ENCODE measurements around the gene BCDIN3D. TPM values are rescaled to one million over a fixed set of nuclear protein-coding genes. Genes with fewer than 3 reads are reported as not detected.
"Not testable (repeated sequence)": the region's sequence is repeated elsewhere in the genome, so short reads cannot be mapped to it uniquely, and the experiment has no call there.

The BCDIN3D gene, protein sequence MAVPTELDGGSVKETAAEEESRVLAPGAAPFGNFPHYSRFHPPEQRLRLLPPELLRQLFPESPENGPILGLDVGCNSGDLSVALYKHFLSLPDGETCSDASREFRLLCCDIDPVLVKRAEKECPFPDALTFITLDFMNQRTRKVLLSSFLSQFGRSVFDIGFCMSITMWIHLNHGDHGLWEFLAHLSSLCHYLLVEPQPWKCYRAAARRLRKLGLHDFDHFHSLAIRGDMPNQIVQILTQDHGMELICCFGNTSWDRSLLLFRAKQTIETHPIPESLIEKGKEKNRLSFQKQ
- total RNA-seq (2014; rRNA removed; shearing (Covaris generic)): 4.7 and 6.4 TPM in 2 replicates

DNA sequence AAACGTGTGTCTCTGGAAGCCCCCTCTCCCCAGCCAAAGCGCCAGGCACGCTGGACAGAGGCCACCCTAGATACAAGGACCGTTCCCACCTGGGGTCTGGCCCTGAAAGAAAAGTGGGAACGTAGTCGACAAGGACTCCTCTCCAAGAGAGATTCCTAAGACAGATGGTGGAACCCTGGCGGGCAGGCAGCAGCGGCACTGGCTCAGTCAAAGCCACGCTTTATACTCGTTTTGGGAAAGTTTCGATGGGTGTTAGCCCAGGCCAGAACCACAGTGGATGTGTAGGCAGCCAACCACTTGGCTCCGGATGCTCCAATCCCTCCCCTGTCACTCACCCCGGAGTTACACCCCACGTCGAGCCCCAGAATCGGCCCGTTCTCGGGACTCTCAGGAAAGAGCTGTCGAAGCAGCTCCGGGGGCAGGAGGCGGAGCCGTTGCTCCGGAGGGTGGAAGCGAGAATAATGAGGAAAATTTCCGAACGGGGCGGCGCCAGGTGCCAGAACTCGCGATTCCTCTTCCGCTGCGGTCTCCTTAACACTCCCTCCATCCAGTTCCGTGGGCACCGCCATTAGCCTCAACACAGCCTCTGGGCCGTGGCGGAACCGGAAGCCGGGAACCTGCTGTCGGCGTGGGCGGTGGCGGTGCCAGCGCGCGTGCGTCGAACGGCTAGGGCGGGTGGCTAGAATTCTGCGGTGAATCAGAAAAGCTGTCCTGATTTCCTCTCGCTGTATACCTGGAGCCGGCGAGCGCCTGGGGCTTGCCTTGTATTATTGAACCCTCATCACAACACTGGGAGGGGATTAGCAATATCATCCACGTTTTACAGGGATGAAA lies at the start of gene BCDIN3D:
Gene BCDIN3D, minus strand, starts transcription at position 588 of the 834 bp plus-strand sequence. Its CDS starts 19 bp downstream, at position 569.
- DNase-seq (ENCODE audit: low read depth): peak; percentile 98

DNA sequence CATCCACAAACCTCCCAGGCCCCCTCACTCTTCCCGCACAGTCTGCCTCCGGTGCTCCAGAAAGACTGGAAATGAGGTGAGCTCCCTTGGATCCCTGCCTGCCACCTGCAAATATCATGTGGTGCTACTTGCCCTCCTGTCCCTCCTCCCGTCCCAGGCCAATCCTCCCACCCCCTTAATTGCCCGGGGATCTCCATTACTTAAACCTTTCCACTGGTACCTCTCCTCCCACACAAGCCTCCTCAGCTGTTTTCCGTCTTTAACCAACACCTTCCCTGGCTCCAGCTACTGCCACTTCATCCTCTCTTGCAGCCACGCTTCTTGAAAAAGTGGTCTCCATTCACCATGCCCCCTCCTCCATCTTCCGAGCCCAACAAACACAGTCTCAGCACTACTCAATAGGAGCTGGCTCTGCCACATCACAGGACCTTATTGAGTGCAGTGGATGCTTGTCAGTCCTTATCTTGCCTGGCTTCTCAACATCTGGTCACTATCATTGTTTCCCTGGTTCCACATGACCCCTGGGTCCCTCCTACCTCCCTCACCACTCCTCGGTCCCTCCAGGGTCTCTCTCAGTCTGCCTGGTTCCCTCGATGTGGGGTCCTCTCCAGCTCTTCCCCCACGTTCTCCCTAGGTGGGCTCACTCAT lies 49.3 kb upstream of the BCDIN3D start:
- no peak for DNase-seq (ENCODE audit: low read depth)

DNA sequence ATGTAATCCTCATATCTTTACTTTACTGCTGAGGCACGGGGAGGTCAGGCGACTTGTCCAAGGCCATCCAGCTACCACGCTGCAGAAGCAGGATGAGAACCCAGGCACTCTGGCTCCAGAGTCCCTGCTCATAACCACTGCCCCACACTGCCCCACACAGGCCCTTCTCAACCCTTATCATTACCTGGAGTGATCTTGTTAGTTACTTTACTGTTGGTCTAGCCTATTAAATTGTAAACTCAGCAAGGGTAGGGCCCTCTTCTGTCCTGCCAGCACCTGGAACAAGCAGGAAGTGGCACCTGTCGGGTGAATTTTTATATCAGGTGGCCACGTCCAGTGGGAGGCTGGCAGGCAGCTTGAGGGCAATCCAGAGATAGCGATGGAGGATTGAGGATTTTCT lies 48.6 kb upstream of the BCDIN3D start:
- no peak for DNase-seq (ENCODE audit: low read depth)

DNA sequence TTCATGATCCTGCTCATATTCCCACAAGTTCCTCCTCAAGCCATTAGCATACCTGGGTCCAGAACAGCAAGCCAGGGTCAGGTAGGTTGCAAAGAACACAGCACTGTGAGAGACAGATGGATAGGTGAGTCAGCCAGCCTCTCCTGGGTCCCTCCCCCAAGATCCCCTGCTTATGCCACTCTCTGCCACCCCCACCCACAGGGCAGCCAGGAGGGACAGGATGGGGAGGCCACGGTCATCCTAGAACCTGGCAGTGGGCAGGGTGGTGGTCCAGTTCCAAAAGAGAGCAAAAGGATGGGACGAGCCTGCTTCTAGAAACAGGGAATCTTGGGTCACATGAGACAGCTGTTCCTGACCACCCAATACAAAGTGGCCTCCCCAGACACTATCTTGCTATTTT lies 48.1 kb upstream of the BCDIN3D start:
- no peak for DNase-seq (ENCODE audit: low read depth)

DNA sequence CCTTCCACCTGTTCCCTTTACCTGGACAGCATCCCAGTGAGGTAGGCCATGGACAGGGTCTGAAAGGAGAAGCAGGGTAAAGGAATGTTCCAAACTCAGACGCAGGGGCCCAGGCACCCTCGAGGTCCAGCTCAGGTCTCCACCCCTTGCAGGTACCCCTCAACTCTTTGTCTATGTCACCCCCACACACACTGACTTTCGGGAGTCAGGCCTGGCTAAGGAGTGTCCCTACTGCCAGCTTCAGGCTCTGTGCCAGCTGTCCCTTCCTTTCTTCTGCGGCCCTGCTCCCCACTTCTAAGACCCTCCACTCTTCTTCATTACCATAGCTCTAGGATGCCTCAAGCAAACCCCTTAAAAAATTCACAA lies 47.2 kb upstream of the BCDIN3D start:
- DNase-seq (ENCODE audit: low read depth): no peak

DNA sequence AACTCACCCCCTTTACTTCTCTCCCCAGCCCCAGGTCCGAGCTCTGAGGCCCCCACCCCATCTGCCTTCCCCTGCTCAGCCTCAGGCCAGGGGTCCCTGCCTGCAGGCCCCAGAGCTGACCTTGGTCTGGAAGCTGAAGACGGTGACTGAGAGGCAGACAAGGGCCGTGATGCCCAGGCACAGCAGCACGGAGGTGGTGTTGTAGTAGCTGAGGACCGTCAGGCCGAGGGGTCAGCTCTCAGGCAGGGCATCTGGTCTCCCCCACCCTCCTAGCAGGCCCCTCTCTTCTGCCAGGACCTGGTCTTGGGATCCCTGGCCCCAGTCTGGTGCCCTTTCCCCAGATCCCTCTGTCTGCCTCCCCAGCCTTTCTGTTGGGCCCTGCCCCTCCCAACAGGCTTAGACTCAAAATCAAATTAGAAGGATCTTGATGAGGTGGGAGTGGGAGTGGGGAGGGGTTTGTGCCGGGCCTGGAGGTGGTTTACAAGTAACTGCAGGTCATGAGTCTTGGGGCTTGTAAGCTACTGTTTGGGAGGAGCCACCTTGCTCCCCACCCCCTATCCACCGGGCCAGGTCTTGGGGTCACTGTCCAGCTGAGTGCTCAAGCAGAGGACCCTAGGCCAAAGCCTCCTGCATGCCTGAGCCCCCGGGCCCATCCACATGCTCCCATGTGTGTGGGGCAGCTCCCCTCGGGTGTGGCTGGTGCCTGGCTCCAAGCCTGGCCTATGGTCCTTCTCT lies 46.6 kb upstream of the BCDIN3D start:
- DNase-seq (ENCODE audit: low read depth): no peak

DNA sequence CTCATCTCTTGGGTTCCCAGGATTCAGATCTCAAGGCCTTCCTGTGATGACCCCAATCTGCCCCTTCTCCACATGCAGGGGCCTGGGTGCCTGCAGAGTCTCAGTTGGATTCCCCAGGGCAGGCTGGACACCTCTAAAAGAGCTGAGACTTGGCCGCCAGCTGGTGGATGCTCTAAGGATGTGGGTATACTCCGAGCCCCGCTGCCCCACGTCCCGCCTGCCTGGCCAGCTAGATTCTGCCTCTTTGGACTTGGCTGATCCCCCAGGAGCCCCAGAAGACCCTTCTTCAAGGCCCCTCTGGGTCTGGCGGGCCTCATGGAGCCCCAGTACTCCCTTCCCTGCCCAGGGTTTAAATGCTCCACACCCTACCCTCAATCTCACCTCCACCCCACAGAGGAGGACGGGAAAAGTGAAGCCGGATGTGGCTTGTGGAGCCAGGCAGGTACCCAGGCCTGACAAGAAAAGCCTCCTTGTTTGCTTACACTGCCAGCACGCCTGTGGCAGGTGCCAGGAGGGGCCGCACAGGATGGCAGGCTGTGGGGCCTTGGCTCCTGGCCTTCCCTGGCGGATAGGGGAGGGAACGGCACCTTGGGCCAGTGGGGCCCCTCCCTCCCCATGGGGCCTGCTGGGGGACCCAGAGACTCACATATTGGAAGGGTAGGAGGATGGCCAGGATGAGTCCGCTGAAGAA lies 45.7 kb upstream of the BCDIN3D start:
- DNase-seq (ENCODE audit: low read depth): no peak

DNA sequence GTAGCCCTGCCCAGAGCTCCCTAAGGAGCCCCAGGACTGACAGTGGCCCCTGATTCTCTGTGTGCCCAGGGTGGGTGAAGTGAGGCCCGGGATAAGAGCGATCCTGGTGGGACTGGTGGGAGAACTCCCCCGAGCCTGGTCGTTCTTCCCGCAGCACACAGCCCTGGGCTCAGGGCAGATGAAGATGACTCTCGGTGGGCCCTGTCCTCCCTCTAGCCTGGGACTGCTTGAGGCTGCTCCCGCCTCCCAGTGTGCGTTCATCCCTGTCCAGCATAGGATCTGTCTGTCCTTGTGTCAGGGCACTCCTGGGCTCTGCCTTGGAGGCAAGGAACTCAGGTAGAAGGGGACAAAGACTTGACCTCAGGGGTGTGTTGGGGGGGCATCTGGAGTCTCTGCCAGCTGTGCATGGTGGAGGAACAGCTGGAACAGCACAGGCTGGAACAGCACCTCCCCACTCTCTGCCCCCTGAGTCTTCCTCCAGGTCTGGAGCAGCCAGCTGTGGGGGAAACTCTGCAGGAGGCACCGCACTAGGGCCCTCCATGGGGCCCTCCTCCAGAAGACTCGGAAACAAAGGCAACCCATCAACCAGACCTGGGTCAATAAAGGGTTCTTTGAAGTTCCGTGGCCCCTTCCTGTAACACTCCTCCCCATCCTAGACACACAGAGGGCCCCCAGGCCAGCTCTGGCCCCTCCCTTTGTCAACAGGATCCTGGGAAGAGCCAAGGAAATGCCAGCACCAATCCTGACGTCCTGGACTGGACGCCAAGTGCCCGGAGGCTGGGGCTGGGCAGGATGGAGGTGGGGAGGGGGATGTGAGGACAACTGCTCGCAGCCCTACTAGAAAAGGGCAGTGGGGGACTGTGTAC lies 44.9 kb upstream of the BCDIN3D start:
- no peak for DNase-seq (ENCODE audit: low read depth)

DNA sequence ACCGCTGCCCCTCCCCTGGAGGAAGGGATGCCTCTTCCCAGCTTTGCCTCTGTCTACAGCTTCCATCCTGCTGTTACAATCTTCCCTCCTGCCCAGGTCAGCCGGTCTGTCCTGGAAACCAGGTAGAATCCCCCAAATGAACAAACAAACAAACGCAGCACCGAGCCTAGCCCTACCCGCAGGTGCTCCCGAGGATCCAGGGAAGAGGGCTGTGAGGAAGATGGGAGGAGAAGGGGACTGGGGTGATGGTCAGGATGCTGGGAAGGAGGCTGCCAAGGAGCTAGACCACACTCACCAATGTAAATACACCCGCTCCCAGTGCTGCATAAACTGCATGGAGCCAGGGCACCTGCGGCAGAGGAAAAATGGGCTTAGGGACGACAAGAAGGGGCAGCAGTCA lies 44.2 kb upstream of the BCDIN3D start:
- no peak for DNase-seq (ENCODE audit: low read depth)

DNA sequence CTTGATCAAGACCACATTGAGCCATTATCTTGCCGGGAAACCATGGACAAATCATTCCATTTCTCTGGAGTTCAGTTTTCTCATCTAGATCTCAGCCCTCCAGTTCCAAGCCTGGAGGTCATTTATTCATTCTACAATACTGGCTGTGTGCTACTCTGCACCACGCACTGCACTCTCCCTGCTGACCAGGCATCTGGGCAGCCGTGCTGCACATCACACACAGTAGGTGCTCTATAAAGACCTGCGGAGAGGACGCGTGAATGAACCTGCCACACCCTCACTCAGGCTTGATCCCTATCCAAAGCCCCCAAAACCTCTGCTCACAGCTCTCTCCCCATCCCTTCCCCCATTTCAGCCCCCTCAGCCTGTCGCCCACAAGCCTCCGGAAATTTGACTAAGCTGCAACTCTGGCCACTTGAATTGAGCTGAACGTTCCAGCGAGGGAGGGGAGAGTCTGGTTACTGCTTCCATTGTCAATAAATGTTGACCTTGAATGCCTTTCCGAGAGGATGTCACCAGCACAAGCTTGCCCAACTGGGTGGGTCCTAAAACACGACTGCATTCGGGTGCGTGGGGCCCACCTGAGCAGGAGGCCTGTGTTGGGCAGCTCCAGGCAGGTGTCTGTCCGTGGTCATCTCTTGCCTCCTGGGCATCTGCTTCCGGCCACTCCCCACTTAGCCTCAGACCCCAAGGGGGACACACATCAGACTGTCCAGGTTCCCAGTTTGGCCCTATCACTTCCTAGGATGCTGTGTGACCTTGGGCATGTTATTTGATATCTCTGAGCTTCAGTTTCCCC lies 43.0 kb upstream of the BCDIN3D start:
- DNase-seq (ENCODE audit: low read depth): no peak

DNA sequence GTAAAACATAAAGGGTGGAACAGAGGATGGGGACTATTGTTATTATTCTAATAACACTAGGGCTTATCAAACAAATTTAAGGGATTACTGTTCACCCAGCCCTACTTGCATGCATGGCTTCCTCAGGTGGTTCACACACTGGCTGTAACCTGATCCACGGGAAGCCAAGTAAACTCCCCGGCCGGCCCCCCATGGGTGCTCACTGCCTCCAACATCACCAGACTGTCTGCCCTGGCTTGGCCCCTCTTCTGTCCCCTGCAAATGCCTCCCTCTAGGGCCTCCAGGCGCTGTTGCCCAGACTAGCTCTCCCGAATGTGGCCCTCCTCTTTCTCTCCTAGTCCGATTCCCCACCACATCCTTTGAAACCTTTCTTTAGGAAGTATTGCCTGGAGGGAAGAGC lies 42.2 kb upstream of the BCDIN3D start:
- no peak for DNase-seq (ENCODE audit: low read depth)

DNA sequence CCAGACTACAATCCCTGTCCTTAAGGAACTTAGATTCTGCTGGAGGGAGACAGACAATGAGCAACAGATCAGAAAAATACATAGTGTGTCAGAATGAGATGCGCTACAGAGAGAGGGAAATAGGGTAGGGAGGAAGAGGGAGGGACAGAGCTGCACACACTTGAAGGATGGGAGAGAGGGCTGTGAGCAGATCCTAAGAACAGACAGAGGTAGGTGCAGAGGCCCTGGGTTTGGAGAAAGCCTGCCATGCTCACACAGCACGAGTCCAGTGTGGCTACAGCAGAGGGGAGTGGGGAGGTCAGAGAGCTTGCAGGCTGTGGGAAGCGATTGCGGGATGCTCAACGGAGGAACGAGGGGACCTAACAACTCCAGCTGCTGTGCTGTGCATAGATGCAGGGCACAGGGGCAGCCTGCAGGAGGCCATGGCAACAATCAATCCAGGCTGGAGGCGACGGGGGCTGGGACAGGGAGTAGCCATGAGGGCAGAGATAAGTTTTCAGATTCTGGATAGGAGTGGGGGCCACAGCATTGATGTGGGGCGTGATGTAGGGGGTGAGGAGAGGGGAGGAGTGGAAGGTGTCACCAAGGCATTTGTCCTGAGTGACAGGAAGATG lies 40.1 kb upstream of the BCDIN3D start:
- DNase-seq (ENCODE audit: low read depth): no peak

DNA sequence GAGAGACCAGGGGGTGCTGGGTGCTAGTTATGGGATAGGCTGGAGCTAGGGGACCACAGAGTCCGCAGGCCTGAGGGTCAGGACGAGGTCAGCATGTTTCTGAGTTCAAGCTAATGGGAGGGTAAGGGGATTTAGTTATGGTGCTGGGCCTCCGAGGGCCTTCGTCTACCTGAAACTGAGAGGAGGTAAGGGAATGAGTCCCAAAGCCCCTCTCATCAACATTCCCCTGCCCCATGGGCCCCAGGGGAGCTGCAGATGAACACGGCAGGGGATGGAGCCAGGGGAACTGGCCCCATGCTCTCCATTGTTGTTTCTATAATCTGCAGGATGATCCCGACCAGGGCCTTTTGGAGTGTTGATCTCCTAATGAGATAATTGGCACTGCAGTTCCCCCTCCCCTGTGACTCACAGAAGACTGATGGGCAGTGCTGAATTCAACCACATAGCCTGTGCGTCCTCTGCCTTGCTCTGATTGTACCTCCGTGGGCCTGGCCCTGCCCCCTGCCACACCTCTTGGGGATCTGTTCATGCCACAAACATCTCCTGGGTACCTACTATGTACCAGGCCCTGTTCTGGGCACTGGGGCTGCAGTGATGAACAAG lies 39.4 kb upstream of the BCDIN3D start:
- DNase-seq (ENCODE audit: low read depth): no peak

DNA sequence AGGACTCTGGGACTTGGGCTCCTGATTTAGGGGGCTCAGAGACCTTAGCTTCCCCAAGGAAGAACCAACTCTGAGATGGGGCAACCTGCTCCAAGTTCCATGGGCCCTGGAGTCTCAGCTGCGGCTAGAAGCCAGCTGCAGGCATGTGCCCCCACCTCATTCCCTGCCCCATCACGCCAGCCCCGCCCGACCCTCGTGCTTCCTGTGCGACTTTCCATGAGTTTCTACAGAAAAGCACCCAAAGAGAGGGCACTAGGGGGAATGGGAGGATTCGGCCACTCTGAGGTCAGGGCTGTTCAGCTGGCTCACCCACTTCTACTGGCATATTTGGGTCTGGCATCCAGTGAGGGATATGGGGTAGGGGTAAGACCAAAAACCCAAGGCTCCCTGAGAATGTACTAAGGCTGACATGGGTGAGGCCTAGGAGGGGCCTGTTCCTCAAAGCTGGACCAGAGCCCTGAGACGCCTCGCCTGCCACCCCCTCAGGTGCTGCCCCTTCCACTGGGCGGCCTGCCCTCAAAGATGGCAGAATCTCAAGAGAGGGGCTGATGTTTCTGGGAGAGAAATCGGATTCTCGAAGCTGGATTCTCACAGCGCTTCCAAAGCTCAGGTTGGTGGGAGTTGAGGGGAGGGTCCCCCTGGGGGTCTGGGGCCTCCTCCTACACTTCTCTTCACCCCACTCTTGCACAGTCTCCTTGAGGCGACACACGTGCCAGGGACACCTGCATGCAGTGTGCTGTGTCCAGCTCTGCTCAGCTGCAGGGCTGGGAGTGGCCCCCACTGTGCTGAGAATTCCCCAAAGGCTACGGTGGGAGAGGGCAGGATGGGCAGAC lies 38.7 kb upstream of the BCDIN3D start:
- DNase-seq (ENCODE audit: low read depth): no peak

DNA sequence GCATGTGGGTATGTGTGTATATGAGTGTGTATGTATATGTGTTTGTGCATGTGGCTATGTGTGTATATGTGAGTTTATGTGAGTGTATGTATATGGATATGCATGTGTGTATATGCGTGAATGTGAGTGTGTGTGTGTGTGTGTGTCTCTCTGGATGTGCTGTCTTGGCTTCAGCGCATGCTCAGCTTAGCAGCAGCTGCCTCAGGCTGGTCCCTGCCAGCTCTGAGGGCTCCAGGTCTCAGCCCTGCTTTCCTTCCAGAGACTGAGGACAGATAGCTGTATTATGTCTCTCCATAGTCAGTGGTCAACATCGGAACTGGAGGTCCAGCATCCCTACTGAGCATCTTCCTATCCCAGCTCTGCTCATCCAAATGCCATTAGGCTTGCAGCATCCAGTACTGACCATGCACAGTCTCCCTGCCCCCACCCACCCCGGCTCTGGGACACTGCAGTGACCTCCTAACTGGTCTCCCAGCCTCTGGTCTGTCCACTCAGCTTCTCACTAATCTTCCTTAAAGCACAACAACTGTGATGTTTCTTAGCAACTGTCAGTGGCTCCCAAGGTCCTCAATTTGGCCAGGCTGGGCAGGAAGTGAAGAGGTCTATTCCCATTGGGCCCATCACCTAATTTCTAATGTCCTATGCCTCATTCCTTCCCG lies 38.0 kb upstream of the BCDIN3D start:
- DNase-seq (ENCODE audit: low read depth): no peak

DNA sequence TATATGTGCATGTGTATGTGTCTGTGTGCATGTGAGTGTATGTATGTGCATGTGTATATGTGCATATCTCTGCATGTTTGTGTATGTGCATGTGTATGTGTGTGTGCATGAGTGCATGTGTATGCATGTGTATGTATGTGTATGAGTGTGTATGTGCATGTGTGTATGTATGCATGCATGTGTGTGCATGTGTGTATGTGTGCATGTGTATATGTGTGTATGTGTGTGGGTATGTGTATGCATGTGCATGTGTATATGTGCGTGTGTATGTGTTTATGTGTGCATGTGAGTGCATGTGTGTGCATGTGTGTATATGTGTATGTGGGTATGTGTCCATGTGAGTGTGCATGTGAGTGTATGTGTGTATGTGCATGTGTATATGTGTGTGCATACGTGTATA lies 36.2 kb upstream of the BCDIN3D start:
- not testable (repeated sequence) for DNase-seq (ENCODE audit: low read depth)

DNA sequence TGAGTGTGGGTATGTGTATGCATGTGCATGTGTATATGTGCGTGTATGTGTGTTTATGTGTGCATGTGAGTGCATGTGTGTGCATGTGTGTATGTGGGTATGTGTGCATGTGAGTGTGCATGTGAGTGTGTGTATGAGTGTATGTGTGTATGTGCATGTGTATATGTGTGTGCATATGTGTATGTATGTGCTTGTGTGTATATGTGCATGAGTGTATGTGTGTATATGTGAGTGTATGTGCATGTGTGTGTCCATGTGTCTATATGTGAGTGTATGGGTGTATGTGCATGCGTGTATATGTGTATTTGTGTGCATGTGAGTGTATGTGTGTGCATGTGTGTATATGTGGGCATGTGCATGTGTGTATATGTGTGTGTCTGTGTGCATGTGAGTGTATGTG lies 35.1 kb upstream of the BCDIN3D start:
- DNase-seq (ENCODE audit: low read depth): no peak

Measured in Daoy (cell line).